ENCODE results near the gene IRF2BP2. TPM values are rescaled to one million over a fixed set of nuclear protein-coding genes. Genes with fewer than 3 reads are reported as not detected.

The IRF2BP2 gene
- total RNA-seq, 1 donor from 2014 or later: 158 TPM

DNA sequence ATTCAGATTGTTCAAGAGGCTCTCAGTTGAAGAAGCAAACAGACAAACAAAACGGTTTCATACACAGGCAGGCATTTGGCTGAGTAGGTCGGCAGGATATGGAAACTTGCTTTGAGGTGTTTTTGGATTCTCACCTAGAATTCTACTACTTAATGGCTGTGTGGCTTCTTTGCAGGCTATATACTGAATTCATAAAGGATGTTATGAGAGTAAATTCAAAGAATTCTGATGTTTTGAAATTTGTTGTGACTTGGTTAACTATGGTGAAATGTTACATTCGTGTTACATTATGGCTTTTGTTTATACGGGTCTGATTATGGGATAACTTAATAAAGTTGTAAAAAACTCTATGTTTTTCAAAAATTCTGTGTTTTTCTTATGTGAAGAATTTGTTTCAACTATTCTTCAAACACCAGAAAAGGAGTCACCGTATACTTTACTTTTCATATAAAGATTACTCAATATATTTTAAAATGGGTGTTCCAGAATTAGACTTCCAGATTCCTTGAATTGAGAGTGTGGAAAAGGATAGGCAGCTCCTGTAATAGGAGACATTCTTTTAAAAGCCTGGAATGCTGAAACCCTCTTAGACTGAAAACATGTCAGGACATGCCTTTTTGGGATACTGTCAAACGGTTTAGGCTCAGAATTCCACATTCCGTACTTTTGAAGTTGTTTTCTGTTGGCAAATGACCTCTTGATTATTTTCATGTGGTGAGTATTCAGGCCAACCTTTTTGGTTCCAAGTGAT, 8.2 kb upstream of the IRF2BP2 start:
- Mint-ChIP-seq H3K27ac (ENCODE audit: unreplicated experiment) (peak overlapping the region; percentile 96), H3K27me3 (ENCODE audit: unreplicated experiment) (no peaks in the 10 kb centered on the region), H3K4me3 (ENCODE audit: unreplicated experiment) (no peak overlapping the region), H3K4me1 (ENCODE audit: unreplicated experiment) (peaks cover 34% of the 10 kb centered on the region), H3K36me3 (ENCODE audit: low read depth, unreplicated experiment) (no peaks in the 10 kb centered on the region), H3K9me3 (ENCODE audit: unreplicated experiment) (no peaks in the 10 kb centered on the region)
- TF ChIP-seq, protein P1, sequence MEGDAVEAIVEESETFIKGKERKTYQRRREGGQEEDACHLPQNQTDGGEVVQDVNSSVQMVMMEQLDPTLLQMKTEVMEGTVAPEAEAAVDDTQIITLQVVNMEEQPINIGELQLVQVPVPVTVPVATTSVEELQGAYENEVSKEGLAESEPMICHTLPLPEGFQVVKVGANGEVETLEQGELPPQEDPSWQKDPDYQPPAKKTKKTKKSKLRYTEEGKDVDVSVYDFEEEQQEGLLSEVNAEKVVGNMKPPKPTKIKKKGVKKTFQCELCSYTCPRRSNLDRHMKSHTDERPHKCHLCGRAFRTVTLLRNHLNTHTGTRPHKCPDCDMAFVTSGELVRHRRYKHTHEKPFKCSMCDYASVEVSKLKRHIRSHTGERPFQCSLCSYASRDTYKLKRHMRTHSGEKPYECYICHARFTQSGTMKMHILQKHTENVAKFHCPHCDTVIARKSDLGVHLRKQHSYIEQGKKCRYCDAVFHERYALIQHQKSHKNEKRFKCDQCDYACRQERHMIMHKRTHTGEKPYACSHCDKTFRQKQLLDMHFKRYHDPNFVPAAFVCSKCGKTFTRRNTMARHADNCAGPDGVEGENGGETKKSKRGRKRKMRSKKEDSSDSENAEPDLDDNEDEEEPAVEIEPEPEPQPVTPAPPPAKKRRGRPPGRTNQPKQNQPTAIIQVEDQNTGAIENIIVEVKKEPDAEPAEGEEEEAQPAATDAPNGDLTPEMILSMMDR (IDR thresholded peaks at IDR 0.05; ENCODE audit: unreplicated experiment): no peak
- DNase-seq (ENCODE audit: low spot score): no peak

DNA sequence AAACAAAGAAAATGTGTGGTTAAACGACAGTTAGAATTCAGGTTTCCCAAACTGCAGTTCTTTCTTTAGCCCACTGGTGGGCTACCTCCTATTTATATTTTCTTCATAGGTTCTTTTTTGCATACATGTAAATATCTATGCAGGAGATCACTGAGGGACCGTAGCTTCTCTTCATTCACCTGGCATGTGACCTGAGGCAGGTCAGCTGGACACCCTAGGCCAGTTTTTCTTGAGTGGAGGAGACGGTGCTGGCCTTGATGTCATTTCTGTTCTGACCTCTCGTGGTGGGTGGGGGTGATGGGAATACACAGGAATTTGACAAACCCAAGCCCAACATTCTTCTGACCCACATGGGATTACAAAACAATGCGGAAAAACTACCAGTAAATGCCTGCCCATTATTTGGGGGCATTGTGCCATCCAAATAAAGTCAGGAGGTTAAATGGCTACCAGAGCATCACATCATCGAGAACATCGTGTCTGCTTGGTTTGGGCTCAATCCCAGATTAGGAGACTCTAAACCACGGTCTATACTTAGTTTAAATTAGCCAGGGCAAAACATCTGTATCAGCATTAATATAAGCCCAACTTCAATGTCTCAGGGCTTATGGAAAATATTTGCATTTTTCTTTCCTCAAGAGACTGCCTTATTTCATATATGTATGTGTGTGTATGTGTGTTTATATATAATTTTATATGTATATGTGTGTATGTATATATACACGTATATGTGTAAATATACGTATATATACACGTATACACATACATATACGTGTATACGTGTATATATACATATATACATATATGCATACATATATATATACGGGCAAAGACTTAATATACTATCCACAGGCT, 7.4 kb upstream of the IRF2BP2 start:
- H3K4me3 Mint-ChIP-seq (ENCODE audit: unreplicated experiment): no peak overlapping the region
- H3K36me3 Mint-ChIP-seq (ENCODE audit: low read depth, unreplicated experiment): no peaks in the 10 kb centered on the region
- H3K27me3 Mint-ChIP-seq (ENCODE audit: unreplicated experiment): peaks cover 2% of the 10 kb centered on the region
- DNase-seq (ENCODE audit: low spot score): no peak
- H3K9me3 Mint-ChIP-seq (ENCODE audit: unreplicated experiment): no peaks in the 10 kb centered on the region
- peak overlapping the region; percentile 96 for H3K27ac Mint-ChIP-seq (ENCODE audit: unreplicated experiment)
- peaks cover 42% of the 10 kb centered on the region for H3K4me1 Mint-ChIP-seq (ENCODE audit: unreplicated experiment)
- TF ChIP-seq, protein P1 (IDR thresholded peaks at IDR 0.05; ENCODE audit: unreplicated experiment): peak; percentile 58

DNA sequence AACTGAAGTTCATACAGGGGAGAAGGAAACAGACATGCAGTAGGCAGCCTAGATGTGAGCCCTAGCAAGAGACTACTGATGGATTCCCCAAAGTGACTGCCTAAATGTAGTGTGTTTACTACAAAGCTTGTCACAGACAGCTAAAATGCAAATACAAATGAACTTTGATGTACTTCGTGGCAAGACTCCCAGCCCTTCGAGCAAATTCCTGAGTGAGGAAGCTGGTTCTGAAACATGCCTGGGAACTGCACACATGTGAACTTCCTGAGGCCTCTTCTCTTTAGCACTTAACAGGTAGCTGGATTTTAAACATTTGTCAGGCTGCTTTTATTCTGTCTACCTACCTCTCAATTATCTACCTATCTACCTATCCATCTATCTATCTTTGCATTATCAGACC, 6.7 kb upstream of the IRF2BP2 start:
- H3K4me3 Mint-ChIP-seq (ENCODE audit: unreplicated experiment): no peak overlapping the region
- H3K4me1 Mint-ChIP-seq (ENCODE audit: unreplicated experiment): peaks cover 49% of the 10 kb centered on the region
- DNase-seq (ENCODE audit: low spot score): no peak
- H3K9me3 Mint-ChIP-seq (ENCODE audit: unreplicated experiment): no peaks in the 10 kb centered on the region
- peaks cover 2% of the 10 kb centered on the region for H3K27me3 Mint-ChIP-seq (ENCODE audit: unreplicated experiment)
- no peaks in the 10 kb centered on the region for H3K36me3 Mint-ChIP-seq (ENCODE audit: low read depth, unreplicated experiment)
- H3K27ac Mint-ChIP-seq (ENCODE audit: unreplicated experiment): no peak overlapping the region
- TF ChIP-seq, protein P1 (IDR thresholded peaks at IDR 0.05; ENCODE audit: unreplicated experiment): no peak

DNA sequence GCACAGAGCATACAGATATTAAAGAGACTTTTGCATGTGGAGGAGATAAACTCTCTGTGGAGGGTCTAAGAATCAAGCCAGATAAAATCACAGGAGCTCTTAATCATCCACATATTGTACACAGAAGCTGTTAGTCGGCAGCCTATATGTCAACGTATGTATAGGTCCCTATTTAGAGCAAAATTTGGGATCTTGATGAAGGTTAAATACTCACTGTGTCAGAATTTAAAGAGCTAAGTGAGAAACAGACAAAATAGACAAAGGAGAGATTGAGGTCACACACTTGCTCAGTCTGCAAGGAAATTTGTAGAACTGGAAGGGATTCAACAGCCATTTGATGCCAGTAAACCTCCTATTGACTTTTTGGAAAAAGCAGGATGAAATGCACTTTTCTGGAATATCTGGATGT, 4.1 kb upstream of the IRF2BP2 start:
- Mint-ChIP-seq H3K27ac (ENCODE audit: unreplicated experiment) (no peak overlapping the region), H3K27me3 (ENCODE audit: unreplicated experiment) (peaks cover 6% of the 10 kb centered on the region), H3K4me3 (ENCODE audit: unreplicated experiment) (no peak overlapping the region), H3K4me1 (ENCODE audit: unreplicated experiment) (peaks cover 48% of the 10 kb centered on the region), H3K36me3 (ENCODE audit: low read depth, unreplicated experiment) (peaks cover 5% of the 10 kb centered on the region), H3K9me3 (ENCODE audit: unreplicated experiment) (peaks cover 4% of the 10 kb centered on the region)
- no peak for DNase-seq (ENCODE audit: low spot score)
- TF ChIP-seq, protein P1 (IDR thresholded peaks at IDR 0.05; ENCODE audit: unreplicated experiment): no peak

Measured in endothelial cell (in vitro differentiated cells).